ENCODE results near the gene CRYBG2.

DNA sequence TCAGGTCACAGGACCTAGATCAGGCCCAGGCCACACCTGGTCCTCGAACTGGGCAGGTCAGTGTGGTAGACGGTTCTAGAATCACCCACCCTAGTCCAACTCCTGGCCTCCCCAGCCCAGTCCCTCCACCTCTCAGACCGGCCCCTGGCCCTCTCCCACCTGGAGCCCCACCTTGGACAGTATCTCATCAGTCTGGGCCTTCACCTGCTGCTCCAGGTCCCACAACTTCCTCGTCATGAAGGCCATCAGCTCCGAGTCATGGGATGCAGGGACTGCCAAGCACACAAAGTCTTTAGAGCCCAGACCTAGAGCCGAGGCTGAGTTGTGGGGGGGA is 56.2 kb downstream of the CRYBG2 start:
- no peak for TF ChIP-seq CTCF (IDR thresholded peaks at IDR 0.05)
- no peak for TF ChIP-seq EZH2 (IDR thresholded peaks at IDR 0.05)

Data from neural progenitor cell (in vitro differentiated cells).